ENCODE results near the gene ACADVL. TPM values are rescaled to one million over a fixed set of nuclear protein-coding genes. Genes with fewer than 3 reads are reported as not detected.

The ACADVL gene
- total and polyA plus RNA-seq, 7 experiments from 2014 or later: 75.3 to 390 (median 335) TPM

DNA sequence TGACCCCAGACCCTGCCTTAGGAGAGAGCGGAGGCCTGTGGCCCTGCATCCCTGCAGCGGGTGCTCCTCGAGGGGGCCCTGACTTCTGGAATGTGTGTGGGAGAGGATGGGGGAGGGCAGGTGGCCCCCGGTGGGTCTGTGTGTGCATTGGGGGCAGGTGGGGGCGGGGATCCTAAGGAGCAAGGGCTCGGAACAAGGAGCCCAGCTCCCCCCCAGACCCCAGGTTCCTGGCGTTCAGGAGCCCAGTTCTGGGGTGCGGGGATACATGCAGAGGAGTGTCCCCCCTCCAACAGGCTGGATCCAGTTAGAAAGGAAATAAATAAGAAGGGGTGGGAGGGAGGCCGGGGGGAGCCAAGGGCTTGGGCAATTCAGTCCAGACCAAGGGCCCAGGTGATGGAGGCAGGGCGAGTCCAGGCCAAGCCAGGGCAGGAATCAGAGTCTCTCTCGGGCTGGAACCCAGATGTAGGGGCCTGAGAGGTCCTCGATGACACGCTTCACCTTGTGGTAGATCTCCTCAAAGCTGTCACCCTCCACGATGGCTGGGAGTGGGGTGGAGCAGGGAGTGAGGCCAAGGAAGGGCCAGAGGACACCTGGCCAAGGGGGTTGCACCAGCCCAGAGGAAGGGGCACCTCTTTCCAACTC, 29.3 kb upstream of the ACADVL start:
- Histone ChIP-seq H3K4me3 (ENCODE audit: low read length) (no peak overlapping the region), H3K27ac (ENCODE audit: low read depth, low read length) (no peak overlapping the region), H3K4me1 (ENCODE audit: control insufficient read depth in 2 of 2, insufficient read depth in 2 of 2, low read length in 2 of 2) (no peaks in the 10 kb centered on the region), H3K27me3 (ENCODE audit: control insufficient read depth in 2 of 2, insufficient read depth in 2 of 2, low read length in 2 of 2) (no peaks in the 10 kb centered on the region), H3K36me3 (ENCODE audit: control insufficient read depth in 2 of 3, insufficient read depth in 3 of 3, low read length in 3 of 3) (peaks cover 0 to 23% (median 0%) of the 10 kb centered on the region in 3 experiments), H3K9me3 (ENCODE audit: control insufficient read depth in 2 of 3, low read length in 3 of 3) (no peaks in the 10 kb centered on the region)
- intact Hi-C loops (cut with micrococcal nuclease): no loop called here
- peaks cover 0 to 8% (median 6%) of the 10 kb centered on the region in 7 donors for H3K4me1 Mint-ChIP-seq
- ChIA-PET CTCF (no interaction called here), POLR2A (no interaction called here)
- H3K36me3 Mint-ChIP-seq: peaks cover 0 to 10% (median 4%) of the 10 kb centered on the region in 5 donors
- no peaks in the 10 kb centered on the region for H3K27me3 Mint-ChIP-seq
- no peak overlapping the region for H3K27ac Mint-ChIP-seq
- ATAC-seq: no peak
- H3K4me3 Mint-ChIP-seq: no peak overlapping the region
- peaks cover 0 to 2% (median 0%) of the 10 kb centered on the region in 11 donors for H3K9me3 Mint-ChIP-seq
- no peak for DNase-seq

- no peaks in the 10 kb centered on the region for H3K27me3 Mint-ChIP-seq
- no peaks in the 10 kb centered on the region for H3K9me3 ChIP-seq (ENCODE audit: control insufficient read depth in 2 of 3, low read length in 3 of 3)
- peaks cover 0 to 2% (median 0%) of the 10 kb centered on the region in 11 donors for H3K9me3 Mint-ChIP-seq
- no peak overlapping the region for H3K4me3 ChIP-seq (ENCODE audit: low read length)
- H3K4me3 Mint-ChIP-seq: no peak overlapping the region
- peaks cover 0 to 8% (median 6%) of the 10 kb centered on the region in 7 donors for H3K4me1 Mint-ChIP-seq
- H3K4me1 ChIP-seq (ENCODE audit: control insufficient read depth in 2 of 2, insufficient read depth in 2 of 2, low read length in 2 of 2): no peaks in the 10 kb centered on the region
- no peak overlapping the region for H3K27ac ChIP-seq (ENCODE audit: low read depth, low read length)
- H3K27ac Mint-ChIP-seq: peak overlapping the region in 1 of 9 donors; percentile 28
- ChIA-PET CTCF (no interaction called here), POLR2A (no interaction called here)
- H3K27me3 ChIP-seq (ENCODE audit: control insufficient read depth in 2 of 2, insufficient read depth in 2 of 2, low read length in 2 of 2): no peaks in the 10 kb centered on the region
- intact Hi-C loops (cut with micrococcal nuclease): no loop called here
- no peak for ATAC-seq
- no peak for DNase-seq
- peaks cover 0 to 11% (median 4%) of the 10 kb centered on the region in 5 donors for H3K36me3 Mint-ChIP-seq
- peaks cover 0 to 30% (median 0%) of the 10 kb centered on the region in 3 experiments for H3K36me3 ChIP-seq (ENCODE audit: control insufficient read depth in 2 of 3, insufficient read depth in 3 of 3, low read length in 3 of 3)
These were observed 28.7 kb upstream of the ACADVL start for GRCh38 chr17:7191069-7191468.

DNA sequence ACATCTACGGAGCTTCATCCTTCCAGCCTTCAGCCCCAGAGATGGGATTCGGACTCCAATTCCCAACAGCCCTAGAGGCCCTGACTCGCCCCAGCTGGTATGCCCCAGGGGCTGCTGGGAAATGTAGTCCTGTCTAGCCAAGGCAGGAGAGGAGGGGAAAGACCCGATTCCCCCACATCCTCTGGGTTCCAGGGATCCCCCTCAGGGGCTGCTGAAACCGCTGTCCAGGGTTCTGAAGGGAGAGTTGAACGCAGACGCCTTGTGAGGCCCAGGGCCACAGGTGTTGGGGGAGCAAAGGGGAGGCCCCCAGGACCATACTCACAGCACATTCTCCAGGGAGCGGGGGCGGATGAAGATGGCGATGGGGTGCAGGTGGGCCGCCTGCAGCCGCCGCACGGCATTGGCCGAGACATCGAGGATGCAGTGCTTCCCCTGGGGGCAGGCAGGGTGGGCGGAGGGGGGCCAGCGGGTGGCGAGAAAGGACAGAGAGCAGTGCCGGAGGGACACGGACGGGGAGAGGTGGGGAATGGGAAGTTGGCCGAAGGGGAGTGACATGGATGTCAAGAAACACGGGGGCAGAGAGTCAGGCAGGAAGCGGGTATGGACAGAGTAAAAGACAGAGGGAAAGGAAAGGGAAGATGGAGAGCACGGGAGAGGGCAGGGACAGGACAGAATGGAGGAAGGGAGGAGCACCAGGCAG, 28.0 kb upstream of the ACADVL start:
- Mint-ChIP-seq H3K36me3 (peaks cover 0 to 16% (median 4%) of the 10 kb centered on the region in 5 donors), H3K9me3 (peaks cover 0 to 2% (median 0%) of the 10 kb centered on the region in 11 donors), H3K4me3 (no peak overlapping the region), H3K4me1 (peaks cover 0 to 3% (median under 1%) of the 10 kb centered on the region in 7 donors), H3K27ac (peak overlapping the region in 2 of 9 donors; percentile 28 to 55), H3K27me3 (no peaks in the 10 kb centered on the region)
- ChIA-PET CTCF (no interaction called here), POLR2A (no interaction called here)
- Histone ChIP-seq H3K4me1 (ENCODE audit: control insufficient read depth in 2 of 2, insufficient read depth in 2 of 2, low read length in 2 of 2) (no peaks in the 10 kb centered on the region), H3K4me3 (ENCODE audit: low read length) (no peak overlapping the region), H3K27me3 (ENCODE audit: control insufficient read depth in 2 of 2, insufficient read depth in 2 of 2, low read length in 2 of 2) (no peaks in the 10 kb centered on the region), H3K27ac (ENCODE audit: low read depth, low read length) (no peak overlapping the region), H3K36me3 (ENCODE audit: control insufficient read depth in 2 of 3, insufficient read depth in 3 of 3, low read length in 3 of 3) (peaks cover 0 to 36% (median 0%) of the 10 kb centered on the region in 3 experiments), H3K9me3 (ENCODE audit: control insufficient read depth in 2 of 3, low read length in 3 of 3) (no peaks in the 10 kb centered on the region)
- ATAC-seq (peak; percentile 45), DNase-seq (peak in 2 of 9 donors; percentile 19 to 22)
- intact Hi-C loops (cut with micrococcal nuclease): no loop called here

- ChIA-PET CTCF (no interaction called here), POLR2A (no interaction called here)
- Mint-ChIP-seq H3K9me3 (peaks cover 0 to 2% (median 0%) of the 10 kb centered on the region in 11 donors), H3K36me3 (peaks cover 0 to 16% (median 4%) of the 10 kb centered on the region in 5 donors), H3K4me1 (peaks cover 0 to 3% (median 0%) of the 10 kb centered on the region in 7 donors), H3K27me3 (no peaks in the 10 kb centered on the region), H3K27ac (no peak overlapping the region), H3K4me3 (no peak overlapping the region)
- intact Hi-C loops (cut with micrococcal nuclease): no loop called here
- H3K27me3 ChIP-seq (ENCODE audit: control insufficient read depth in 2 of 2, insufficient read depth in 2 of 2, low read length in 2 of 2): no peaks in the 10 kb centered on the region
- H3K9me3 ChIP-seq (ENCODE audit: control insufficient read depth in 2 of 3, low read length in 3 of 3): no peaks in the 10 kb centered on the region
- no peak overlapping the region for H3K27ac ChIP-seq (ENCODE audit: low read depth, low read length)
- ATAC-seq (no peak), DNase-seq (no peak)
- H3K4me1 ChIP-seq (ENCODE audit: control insufficient read depth in 2 of 2, insufficient read depth in 2 of 2, low read length in 2 of 2): no peaks in the 10 kb centered on the region
- H3K4me3 ChIP-seq (ENCODE audit: low read length): no peak overlapping the region
- H3K36me3 ChIP-seq (ENCODE audit: control insufficient read depth in 2 of 3, insufficient read depth in 3 of 3, low read length in 3 of 3): peaks cover 0 to 41% (median 0%) of the 10 kb centered on the region in 3 experiments
These were observed 27.3 kb upstream of the ACADVL start for GRCh38 chr17:7192271-7192937.

DNA sequence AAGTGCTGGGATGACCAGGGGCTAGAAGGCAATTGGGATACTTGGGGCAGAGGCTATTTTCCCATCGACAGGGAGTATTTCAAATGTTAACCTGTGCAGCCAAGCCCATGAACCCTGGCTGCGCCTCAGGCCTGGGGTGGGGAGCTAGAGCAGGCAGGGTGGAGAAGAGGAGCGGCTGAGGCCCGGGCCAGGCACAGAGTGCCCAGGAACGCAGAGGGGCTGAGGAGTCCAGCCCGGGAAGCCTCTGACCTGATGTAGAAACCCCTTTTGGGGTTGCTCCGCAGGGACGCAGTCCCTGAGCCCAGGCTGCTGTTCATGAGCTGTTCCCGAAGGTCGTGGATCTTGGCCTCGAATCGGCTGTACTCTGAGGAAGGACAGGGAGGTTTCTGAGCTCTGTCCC, 23.8 kb upstream of the ACADVL start:
- no peaks in the 10 kb centered on the region for H3K9me3 ChIP-seq (ENCODE audit: control insufficient read depth in 2 of 3, low read length in 3 of 3)
- ChIA-PET CTCF (no interaction called here), POLR2A (no interaction called here)
- Mint-ChIP-seq H3K4me1 (peaks cover 0 to 3% (median 0%) of the 10 kb centered on the region in 7 donors), H3K4me3 (no peak overlapping the region), H3K27ac (no peak overlapping the region), H3K36me3 (peaks cover 0 to 16% (median 4%) of the 10 kb centered on the region in 5 donors), H3K9me3 (peaks cover 0 to 2% (median 0%) of the 10 kb centered on the region in 11 donors), H3K27me3 (no peaks in the 10 kb centered on the region)
- ATAC-seq (no peak), DNase-seq (no peak)
- no peaks in the 10 kb centered on the region for H3K27me3 ChIP-seq (ENCODE audit: control insufficient read depth in 2 of 2, insufficient read depth in 2 of 2, low read length in 2 of 2)
- H3K27ac ChIP-seq (ENCODE audit: low read depth, low read length): no peak overlapping the region
- H3K4me1 ChIP-seq (ENCODE audit: control insufficient read depth in 2 of 2, insufficient read depth in 2 of 2, low read length in 2 of 2): no peaks in the 10 kb centered on the region
- no peak overlapping the region for H3K4me3 ChIP-seq (ENCODE audit: low read length)
- intact Hi-C loops (cut with micrococcal nuclease): no loop called here
- peaks cover 0 to 34% (median 0%) of the 10 kb centered on the region in 3 experiments for H3K36me3 ChIP-seq (ENCODE audit: control insufficient read depth in 2 of 3, insufficient read depth in 3 of 3, low read length in 3 of 3)

DNA sequence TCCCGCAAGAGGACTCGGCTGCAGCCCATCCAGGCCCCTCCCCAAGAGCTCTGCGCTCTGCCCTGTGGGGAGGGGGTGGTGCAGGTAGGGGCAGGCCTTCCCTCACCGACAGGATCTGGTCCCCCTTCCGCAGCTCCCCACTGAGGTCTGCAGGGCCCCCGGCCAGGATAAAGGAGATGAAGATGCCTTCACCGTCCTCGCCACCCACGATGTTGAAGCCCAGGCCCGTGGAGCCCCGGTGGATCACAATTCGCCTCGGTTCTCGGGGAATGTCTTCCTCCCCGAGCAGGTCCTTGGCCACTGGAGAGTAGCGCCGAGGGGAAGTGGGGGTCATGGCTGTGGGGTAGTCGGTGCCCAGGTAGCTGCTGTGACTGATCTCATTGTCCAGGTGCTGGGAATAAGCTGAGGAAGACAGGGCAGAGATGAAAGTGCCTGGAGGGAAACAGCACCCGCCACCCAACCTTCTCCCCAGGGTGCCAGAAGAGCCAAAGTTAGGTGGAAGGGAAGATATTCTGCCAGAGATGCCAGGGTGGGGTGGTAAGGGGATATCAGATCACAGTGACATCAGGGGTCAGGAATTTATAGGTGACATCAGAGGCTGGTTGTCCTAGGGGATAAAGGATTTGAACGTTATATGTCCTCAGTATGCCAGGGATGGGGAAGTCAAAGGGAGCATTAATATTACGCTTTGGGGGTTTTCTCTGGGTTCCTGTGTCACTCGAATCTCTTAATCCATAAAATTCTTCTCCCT, 22.9 kb upstream of the ACADVL start:
- intact Hi-C loops (cut with micrococcal nuclease): no loop called here
- Mint-ChIP-seq H3K36me3 (peaks cover 0 to 19% (median 6%) of the 10 kb centered on the region in 5 donors), H3K27me3 (no peaks in the 10 kb centered on the region), H3K4me1 (peaks cover 0 to 3% (median 0%) of the 10 kb centered on the region in 7 donors), H3K4me3 (no peak overlapping the region), H3K27ac (no peak overlapping the region), H3K9me3 (peaks cover 0 to 2% (median 0%) of the 10 kb centered on the region in 11 donors)
- Histone ChIP-seq H3K4me3 (ENCODE audit: low read length) (no peak overlapping the region), H3K27ac (ENCODE audit: low read depth, low read length) (no peak overlapping the region), H3K4me1 (ENCODE audit: control insufficient read depth in 2 of 2, insufficient read depth in 2 of 2, low read length in 2 of 2) (no peaks in the 10 kb centered on the region), H3K27me3 (ENCODE audit: control insufficient read depth in 2 of 2, insufficient read depth in 2 of 2, low read length in 2 of 2) (no peaks in the 10 kb centered on the region), H3K9me3 (ENCODE audit: control insufficient read depth in 2 of 3, low read length in 3 of 3) (no peaks in the 10 kb centered on the region), H3K36me3 (ENCODE audit: control insufficient read depth in 2 of 3, insufficient read depth in 3 of 3, low read length in 3 of 3) (peaks cover 0 to 34% (median 0%) of the 10 kb centered on the region in 3 experiments)
- DNase-seq: no peak
- ATAC-seq: no peak
- ChIA-PET POLR2A (no interaction called here), CTCF (no interaction called here)

All from naive thymus-derived CD4-positive, alpha-beta T cell (primary cell).